Pons (tissue), 1 donor: Measurements from ENCODE around the gene MAPT.
A peak's percentile ranks its signal among the peaks of the same experiment; 100 is the strongest.
"Not testable (repeated sequence)": the region's sequence is repeated elsewhere in the genome, so short reads cannot be mapped to it uniquely, and the experiment has no call there.

ENCODE experiments used
- DNase-seq: peaks from one replicate; pipeline ENCODE4 v3.0.0-alpha.2; 2016; ENCODE audit warnings: low spot score

MAPT gene

GRCh38 chr17:45862127-45862526, 32.2 kb upstream of the MAPT start:
- not testable (repeated sequence) for DNase-seq

- no peak for DNase-seq
Measured at GRCh38 chr17:45863857-45864654, 30.3 kb upstream of the MAPT start.

- peak; percentile 91 for DNase-seq
Measured at GRCh38 chr17:45867171-45867570, 27.2 kb upstream of the MAPT start.

- no peak for DNase-seq
Measured at GRCh38 chr17:45867702-45868101, 26.7 kb upstream of the MAPT start.

GRCh38 chr17:45868276-45868675, 26.1 kb upstream of the MAPT start:
- DNase-seq, result no peak

- DNase-seq, result no peak
Measured at GRCh38 chr17:45869676-45870341, 24.5 kb upstream of the MAPT start.

GRCh38 chr17:45870342-45870974, 23.9 kb upstream of the MAPT start:
- DNase-seq, result no peak

- DNase-seq, result no peak
Measured at GRCh38 chr17:45871718-45872117, 22.6 kb upstream of the MAPT start.

- no peak for DNase-seq
Measured at GRCh38 chr17:45873728-45874127, 20.6 kb upstream of the MAPT start.

- DNase-seq, result no peak
Measured at GRCh38 chr17:45874151-45874550, 20.2 kb upstream of the MAPT start.

- DNase-seq, result no peak
Measured at GRCh38 chr17:45876539-45876938, 17.8 kb upstream of the MAPT start.

GRCh38 chr17:45877467-45877866, 16.9 kb upstream of the MAPT start:
- no peak for DNase-seq

GRCh38 chr17:45883063-45883462, 11.3 kb upstream of the MAPT start:
- no peak for DNase-seq

GRCh38 chr17:45886852-45887251, 7.5 kb upstream of the MAPT start:
- DNase-seq, result no peak

- DNase-seq, result no peak
Measured at GRCh38 chr17:45888392-45888791, 6.0 kb upstream of the MAPT start.

GRCh38 chr17:45889579-45889978, 4.8 kb upstream of the MAPT start:
- DNase-seq, result no peak

- DNase-seq, result no peak
Measured at GRCh38 chr17:45893725-45894021, 681 bp upstream of the MAPT start.

GRCh38 chr17:45895304-45895968, 1.1 kb downstream of the MAPT start:
- DNase-seq, result peak; percentile 49

GRCh38 chr17:45895969-45896785, 1.8 kb downstream of the MAPT start:
- no peak for DNase-seq

- no peak for DNase-seq
Measured at GRCh38 chr17:45896803-45897693, 2.7 kb downstream of the MAPT start.

- no peak for DNase-seq
Measured at GRCh38 chr17:45900136-45900535, 5.8 kb downstream of the MAPT start.
